ENCODE results near the gene FHIT.
"Not testable (repeated sequence)": the region's sequence is repeated elsewhere in the genome, so short reads cannot be mapped to it uniquely, and the experiment has no call there.

FHIT gene

DNA sequence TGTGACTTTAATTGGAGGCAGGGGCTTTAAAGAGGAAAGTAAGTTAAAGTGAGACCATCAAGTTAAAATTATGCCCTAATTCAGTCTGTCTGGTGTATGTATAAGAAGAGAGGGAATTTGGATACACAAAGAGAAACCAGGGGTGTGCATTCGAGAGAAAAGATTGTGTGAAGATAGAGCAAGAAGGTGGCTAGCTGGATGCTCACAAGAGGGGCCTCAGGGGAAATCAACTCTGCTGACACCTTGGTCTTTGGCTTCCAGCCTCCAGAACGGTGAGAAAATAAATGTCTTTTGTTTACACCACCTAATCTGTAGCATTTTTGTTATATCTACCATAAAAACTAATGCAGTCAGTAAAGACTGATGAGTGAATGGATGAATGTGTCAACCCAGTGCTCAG, 1294.1 kb downstream of the FHIT start:
- DNase-seq, result no peak

DNA sequence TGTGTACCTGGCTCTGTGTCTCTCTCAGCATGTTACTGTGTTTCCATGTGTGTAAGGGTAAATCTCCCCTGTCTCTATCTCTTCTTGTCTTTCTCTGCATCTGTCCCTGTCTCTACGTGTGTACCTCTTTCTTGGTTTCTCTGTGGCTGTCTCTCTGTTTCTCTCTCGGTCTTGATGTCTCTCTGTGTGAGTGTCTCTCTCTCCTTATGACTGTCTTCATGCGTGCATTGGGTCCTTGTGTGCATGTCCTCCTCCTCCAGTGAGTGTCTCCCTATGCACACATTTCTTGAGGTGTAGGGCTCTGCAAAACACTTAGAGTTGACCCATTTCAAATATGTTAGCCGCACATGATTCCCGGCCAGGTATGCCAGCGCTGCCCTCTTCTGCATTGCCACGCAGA, 1298.1 kb downstream of the FHIT start:
- DNase-seq, result no peak

DNA sequence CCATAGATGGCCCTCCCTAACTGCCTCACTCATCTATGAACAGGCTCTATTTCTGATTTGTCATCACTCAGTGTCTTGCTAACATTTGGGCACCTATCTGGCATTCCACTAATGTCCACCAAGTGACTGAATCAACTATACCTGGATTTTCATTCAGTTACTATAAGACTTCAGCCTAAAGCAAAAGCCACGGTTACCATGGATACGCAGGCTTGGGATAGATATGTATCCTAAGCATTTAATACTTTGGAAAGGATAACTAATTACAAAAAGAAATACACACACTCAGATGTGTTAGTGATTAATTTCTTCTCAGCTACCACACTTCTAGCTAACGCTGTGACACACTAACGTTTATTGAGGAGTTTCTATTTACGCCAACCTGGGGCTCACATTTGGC, 1301.9 kb downstream of the FHIT start:
- DNase-seq, result no peak

DNA sequence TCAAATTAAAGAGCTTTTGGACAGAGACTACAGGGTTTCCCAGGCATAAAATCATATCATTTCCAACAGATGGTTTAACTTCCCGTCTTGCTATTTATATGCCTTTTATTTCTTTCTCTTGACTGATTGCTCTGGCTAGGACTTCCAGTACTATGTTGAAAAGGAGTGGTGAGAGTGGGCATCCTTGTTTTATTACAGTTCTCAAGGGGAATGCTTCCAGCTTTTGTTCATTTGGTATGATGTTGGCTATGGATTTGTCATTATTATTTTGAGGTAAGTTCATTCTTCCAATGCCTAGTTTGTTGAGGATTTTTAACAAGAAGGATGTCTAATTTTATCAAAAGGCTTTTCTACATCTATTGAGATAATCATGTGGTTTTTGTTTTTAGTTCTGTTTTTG, 1304.9 kb downstream of the FHIT start:
- DNase-seq, result no peak

DNA sequence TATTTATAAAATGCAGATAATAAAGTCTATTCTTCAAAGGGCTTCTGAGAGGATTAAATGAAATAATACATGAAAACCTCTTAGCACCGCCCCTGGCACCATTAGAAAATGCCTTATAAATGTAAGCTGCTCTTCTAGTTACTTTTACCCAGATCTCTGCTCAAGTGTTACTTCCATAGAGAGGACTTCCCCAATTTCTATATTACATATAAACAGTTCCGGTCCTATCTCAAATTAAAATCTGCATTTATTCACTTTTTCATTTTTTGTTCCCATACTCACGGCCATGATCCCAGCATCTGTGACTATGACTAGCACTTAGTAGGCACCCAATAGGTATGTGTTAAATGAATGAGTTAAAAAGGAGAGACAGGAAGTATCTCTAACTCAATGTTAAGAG, 1310.5 kb downstream of the FHIT start:
- no peak for DNase-seq

DNA sequence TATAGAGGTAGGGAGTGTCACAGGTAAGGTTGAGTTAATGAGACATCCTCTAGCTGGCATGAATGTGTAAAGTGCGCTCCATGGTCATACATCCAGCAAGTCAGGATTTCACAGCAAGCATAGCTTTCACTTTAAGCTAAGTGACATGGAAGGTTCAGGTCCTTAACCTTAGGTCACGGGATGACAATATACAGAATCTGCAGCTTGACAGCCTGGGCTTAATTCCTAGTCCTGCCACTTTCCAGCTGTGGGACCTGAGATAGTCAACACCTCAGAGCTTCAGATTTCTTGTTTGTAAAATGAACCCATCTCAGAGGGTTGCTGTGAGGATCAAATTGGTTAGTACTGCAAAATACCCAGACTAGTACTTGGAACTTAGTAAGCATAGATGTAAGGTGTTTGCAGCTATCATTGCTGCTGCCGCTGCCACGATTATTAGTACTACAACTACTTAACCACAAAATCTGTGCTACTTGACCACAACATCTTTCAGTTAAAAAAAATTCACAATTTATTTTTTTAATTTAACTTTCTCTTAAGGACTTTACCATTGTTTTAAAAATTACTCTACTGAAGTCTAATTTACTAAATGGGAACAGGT, 1311.3 kb downstream of the FHIT start:
- DNase-seq, result no peak

DNA sequence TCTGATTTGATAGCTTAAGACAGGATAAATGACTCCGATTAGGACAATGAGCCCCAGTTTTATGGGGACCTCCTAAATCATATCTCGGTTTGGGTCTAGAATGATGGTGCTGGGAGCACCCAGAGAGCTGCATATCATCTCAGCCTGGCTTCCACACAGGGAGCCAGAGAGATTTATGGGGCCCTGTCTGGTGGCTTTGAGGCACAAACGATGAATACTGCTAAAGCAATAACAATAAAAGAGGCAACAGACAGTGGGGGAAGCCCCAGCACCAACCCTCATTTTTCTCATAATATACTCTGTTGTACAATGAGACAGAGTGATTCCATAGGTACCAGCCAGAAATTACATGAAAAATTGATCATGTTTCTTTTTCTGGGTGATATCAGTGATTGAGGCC, 1312.4 kb downstream of the FHIT start:
- no peak for DNase-seq

DNA sequence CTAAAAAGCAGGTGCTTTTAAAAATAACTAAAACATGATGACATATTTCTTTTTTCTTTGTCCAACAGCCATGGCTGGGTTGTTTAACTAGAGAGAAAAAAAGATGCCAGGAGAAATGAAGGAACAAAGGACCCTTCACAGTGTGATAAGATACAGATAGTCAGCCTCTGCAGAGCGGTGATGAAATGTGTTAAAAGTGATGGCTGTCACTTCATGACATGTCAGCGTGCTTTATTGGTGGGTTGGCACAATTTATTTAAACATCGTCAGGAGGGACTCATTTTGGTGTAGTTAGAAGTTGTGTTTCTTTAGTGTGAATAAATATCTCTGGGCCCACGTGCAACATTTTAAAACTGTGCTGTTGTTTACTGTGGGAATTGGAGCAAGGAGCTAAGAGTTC, 1314.1 kb downstream of the FHIT start:
- DNase-seq, result no peak

DNA sequence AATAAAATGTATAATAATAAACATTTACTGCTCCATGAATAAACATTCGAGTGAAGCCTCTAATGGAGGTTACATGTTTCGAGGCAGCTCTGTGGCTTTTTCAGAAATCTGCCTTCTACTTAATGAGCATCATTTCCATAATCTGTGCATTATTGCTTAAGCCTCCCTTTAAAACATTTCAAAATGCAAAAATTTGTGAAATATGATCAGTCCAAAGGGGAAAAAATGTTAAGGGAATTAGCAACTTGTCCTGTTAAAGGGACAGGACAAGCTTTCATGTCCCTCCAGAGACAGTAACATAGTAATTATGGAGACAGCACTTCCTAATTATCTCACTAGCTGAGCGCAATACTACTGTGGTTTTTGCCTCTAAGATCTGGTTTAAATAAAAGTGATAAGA, 1314.8 kb downstream of the FHIT start:
- no peak for DNase-seq

DNA sequence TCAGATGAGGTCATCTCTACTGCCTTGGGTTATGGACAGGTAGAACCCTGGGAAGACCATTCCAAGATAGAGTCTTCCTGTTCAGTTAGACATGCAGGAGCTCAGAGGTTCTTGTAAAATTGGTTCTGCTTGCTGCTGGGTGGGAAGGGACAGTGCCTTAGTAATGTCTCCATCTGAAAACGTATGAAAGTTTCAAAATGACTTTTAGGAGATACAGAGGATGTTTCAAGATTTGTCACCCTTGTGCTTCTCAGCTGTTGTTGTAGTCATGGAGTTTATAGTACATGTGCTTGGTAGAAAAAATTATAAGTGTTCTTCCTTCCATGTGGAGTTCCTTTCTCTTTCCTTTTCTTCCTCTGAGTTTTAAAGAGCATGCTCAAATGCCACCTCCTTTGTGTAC, 1316.2 kb downstream of the FHIT start:
- no peak for DNase-seq

DNA sequence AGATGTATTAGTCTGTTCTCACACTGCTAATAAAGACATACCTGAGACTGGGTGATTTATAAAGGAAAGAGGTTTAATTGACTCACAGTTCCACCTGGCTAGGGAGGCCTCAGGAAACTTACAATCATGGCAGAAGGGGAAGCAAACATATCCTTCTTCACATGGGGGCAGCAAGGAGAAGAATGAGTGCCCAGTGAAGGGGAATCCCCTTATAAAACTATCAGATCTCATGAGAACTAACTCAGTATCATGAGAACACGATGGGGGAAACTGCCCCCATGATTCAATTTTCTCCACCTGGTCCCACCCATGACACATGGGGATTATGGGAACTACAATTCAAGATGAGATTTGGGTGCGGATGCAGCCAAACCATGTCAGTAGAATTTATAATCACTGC, 1316.7 kb downstream of the FHIT start:
- not testable (repeated sequence) for DNase-seq

DNA sequence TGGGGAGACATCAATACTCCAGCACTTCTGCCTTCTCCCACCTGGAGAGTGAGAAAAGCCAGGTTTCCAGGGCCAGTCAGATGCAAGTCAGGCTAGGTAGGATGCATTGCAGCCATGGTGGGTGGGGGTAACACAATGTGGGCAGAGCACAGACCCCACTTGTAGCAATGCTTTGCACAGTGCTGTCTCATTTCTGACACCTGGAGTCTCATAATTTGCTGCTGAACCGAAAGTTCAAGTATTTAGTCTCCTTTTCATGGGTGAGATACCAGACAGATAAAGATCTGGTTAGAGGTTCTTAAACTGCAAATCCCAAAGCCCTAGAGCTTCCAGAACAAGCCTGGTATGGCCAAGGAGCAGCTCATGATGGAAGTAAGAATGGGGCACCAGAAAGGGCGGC, 1321.1 kb downstream of the FHIT start:
- DNase-seq, result no peak

DNA sequence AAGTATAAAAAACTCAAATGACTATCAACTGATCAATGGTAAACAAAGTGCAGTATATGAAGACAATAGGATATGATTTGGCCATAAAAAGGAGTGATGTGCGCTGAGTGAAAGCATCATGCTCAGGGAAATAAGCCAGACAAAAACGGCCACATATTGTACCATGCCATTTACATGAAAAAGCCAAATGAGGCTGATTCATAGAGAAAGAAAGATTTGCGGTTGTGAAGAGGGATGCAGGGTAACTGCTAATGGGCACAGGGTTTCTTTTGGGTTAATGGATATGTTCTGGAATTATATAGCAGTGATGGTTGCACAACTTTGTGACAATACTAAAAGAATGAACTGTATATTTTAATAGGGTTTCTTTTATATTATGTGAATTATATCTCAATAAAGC, 1324.2 kb downstream of the FHIT start:
- DNase-seq, result no peak

DNA sequence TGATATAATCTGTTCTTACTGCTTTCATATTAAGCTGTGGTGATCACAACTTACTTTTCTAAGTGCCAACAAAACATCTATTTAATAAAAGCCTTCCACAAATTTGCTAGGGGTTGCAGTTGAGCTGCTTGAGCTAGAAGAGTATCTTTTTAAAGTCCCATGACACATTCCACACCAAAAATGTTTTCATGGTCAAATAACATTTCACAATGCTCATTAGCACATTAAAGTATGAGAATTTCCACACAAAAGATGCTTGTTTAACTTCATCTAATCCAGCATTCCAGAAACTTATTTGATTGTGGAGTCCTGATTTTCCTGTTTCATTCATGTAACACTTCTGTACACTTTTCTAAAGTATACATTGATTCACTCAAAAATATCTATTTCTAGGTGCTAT, 1325.3 kb downstream of the FHIT start:
- no peak for DNase-seq

DNA sequence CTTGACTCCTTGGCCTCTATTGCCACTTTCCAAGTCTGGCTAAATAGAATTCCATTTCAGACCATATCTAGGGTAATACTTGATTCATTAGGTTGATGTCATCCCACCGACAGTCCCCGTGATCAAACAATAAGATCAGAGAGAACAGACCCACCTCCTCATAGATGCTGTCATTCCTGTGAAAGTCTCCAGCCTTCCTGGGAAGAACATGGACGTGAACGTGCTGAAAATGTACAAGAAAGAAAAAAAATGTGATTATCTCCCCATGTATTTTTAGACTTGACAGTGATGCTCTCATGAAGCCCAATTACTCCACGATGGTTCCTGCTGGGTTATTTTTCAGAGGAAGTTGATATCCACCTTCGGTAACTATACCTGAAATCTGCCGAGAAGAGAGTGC, 1329.1 kb downstream of the FHIT start:
- DNase-seq, result no peak

DNA sequence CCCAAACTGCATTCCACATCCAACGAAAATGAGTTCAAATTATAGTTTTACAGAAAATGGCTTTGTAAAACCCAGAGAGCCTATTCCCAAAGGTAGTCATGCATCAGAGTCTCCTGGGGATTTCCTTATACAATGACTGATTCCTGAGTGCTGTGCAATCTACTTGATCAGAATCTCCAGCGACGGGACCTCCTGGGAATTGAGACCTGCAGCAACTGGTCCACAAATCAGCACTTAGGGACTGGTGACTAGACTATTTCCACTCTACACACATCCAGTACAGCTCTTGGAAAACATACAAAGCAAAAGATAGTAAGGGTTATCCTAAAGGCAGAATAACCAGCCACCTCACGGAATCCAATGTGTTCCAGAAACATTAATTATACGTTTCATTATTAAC, 1330.4 kb downstream of the FHIT start:
- DNase-seq, result no peak

DNA sequence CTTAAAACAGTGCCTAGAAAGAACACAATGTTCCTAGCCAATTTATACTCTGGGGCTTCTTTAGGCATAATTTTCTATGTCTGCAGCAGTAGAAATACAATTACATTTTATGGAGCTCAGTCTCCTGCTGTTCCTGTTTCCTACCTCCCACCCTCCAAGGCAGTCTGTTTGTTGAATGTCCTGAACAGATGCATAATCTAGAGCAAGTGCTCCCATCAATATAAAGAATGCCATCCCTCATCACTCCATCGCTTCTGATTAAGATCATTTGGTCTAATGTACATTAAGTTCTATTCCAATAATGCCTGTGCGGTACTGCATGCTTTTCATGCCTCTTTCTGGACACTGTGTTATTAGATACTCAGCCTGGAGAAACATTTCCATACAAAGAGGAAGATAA, 1331.7 kb downstream of the FHIT start:
- no peak for DNase-seq

DNA sequence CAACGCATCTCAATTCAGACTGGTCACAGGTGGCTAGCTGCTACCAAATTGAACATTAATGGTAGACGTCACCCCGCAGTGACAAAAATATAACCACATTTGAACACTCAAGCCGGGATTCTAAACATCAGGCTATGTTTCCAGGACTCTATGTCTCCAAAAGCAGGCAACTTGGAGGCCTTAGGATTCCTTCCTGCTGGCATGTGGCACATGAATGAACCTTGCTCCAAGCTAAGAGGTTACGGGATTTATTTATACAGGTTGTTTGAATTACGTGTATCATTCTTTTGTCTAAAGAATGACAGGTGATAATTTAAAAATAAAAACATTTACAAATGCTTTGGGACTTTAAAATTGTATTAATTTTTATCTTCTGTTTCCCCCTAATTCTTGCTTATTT, 1337.0 kb downstream of the FHIT start:
- DNase-seq, result no peak

DNA sequence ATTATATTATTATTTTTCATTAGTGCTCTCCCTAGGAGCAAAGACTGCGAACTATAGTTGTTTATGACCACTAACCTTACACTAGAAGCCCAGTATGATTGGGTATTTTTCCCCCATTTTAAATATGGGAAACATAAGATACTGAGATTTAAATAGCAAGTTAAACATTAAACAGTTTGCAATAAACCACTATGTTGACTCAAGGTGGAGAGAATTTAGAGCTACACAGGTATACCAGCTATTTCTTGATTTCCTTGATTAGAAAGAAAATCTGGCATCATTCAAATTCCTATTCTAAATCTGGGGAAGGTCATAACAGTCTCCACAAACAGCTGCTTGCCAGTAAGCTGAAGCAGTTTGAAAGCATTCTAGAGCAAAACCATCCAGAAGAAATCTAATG, 1337.6 kb downstream of the FHIT start:
- no peak for DNase-seq

DNA sequence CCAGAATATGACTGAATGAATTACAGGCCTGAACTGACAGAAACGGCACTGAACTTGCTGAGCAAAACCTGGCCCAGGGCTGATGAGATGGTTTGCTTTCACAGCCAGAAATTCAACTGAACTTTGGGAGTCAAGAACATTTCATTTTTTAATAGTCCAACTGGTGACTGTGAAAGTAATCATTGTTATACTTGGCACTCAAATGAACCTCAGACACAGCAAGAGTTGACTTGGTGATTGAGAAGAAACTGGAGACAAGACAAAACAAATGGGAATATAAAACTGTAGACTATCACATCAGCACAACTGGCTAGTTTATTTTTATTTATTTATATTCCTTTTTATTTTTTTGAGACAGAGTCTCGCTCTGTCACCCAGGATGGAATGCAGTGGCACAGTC, 1342.6 kb downstream of the FHIT start:
- no peak for DNase-seq

DNA sequence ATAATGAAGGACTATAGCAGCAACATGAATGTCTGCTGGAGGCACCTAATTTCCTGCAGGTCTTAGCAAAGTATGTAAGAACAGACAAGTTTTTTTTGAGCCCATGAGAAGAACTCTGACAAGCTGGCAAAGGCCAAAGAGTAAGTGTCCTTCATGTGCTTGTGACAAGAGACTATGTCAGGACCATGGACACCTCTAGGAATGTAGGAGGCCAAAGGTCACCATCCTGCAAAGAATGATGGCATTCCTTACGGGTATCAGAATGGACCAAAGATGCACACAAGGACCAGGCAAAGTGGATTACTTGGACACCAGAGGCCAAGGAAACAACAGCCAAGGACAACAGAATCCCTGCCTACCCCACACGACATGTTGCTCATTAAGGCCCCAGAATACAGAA, 1343.0 kb downstream of the FHIT start:
- no peak for DNase-seq

DNA sequence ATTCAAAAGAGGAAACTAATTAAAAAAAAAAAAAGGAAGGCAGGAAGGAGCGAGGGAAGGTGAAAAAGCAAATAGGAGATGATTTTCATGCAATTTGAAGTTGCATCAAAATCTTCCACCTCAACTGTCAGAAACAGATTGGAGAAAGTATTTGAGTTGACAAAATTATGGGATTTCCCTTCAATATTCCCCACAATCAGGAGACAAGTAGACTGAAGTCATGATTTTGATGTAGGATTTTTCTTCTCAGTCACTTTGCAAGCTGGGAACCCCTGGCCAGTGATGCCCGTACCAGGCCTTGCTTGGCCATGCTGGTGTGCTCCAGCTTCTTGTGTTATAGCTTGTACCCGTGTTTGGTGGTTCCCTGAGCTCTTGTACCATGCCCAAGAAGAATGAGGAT, 1347.0 kb downstream of the FHIT start:
- DNase-seq, result no peak

DNA sequence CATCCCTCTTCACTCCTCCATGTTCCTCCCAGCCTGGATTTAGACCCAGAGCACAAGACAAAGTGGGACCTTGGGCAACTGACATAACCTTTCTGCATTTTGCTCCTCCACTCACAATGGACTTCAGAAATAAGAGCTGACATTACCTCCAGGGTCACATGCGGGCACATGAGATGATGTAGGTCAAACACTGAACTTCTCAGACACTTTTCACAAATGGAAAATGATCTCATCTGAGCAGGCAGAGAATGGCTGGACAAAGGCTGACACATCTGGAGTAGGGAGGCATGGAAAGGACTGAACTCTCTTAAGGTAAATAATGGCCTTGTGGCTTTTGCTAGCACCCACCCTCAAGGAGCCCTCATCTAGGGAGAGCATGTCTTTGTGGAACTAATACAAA, 1352.2 kb downstream of the FHIT start:
- DNase-seq, result no peak

DNA sequence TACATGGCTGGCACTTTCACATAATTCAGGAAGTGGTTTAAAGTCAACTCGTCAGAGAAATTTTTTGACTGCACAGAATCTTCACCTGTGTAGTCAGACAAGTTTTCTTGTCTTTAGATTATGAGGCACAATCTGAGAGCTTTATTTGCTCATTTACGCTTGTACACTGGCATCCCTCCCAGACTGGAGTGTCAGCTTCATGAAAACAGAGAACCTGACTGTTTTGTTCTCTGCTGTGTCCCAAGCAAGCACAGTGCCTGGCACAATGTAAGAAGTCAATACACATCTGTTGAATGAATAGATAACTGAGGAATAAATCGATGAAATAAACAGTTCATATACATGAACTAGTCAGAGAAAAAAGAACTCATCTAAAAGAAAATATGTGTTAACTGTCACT, 1355.3 kb downstream of the FHIT start:
- no peak for DNase-seq

DNA sequence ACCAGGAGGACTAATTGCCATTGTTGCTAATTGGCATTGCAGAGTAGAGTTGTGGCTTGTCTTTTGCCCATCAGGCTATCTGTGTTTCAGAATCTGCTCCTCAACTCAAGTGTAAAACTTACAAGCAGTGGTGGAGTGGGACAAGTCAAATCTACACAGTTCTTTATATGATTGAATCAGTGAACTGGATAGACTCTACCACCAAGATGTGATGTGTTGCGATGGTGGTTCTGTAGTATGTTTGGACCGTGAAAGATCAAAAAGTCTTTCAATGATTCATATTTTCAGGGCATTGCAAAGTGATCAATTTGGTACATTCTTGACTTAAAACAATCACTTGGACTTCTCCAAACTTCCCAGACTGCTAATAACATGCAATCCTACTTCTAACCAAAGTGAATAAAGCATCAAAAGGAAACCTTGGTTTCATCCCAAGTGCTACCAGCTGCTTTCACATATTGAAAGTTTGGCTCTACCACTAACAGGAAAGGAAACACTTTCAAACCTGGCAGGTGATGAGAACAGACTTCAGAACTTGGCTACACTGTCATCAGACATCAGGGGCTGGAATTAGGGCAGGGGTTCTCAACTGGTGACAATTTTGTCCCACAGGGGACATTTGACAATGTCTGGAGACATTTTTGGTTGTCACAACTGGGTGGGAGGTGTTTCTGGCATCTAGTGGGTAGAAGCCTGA, 1356.7 kb downstream of the FHIT start:
- no peak for DNase-seq

All from effector CD8-positive, alpha-beta T cell (primary cell).